Measurements from ENCODE around the gene TSR3.

Gene TSR3

GRCh38 chr16:1341495-1342420 lies 9.9 kb downstream of the TSR3 start:
- no peaks in the 10 kb centered on the region; the same call in 1 of the 2 replicates for H3K4me1 ChIP-seq (ENCODE audit: insufficient read depth, low read length)
- H3K36me3 ChIP-seq (ENCODE audit: insufficient read depth, low read length), result no peaks in the 10 kb centered on the region
- no peaks in the 10 kb centered on the region for H3K9me3 ChIP-seq (ENCODE audit: control insufficient read depth, insufficient read depth, low read length)
- no peak overlapping the region for H3K9ac ChIP-seq (ENCODE audit: low read depth, low read length)

GRCh38 chr16:1340730-1341494 lies 10.8 kb downstream of the TSR3 start:
- H3K9ac ChIP-seq (ENCODE audit: low read depth, low read length), result no peak overlapping the region
- no peaks in the 10 kb centered on the region for H3K36me3 ChIP-seq (ENCODE audit: insufficient read depth, low read length)
- no peaks in the 10 kb centered on the region for H3K9me3 ChIP-seq (ENCODE audit: control insufficient read depth, insufficient read depth, low read length)
- H3K4me1 ChIP-seq (ENCODE audit: insufficient read depth, low read length), result no peaks in the 10 kb centered on the region; the same call in 1 of the 2 replicates

- Histone ChIP-seq H3K4me1 (ENCODE audit: insufficient read depth, low read length) (no peaks in the 10 kb centered on the region; the same call in 1 of the 2 replicates), H3K9me3 (ENCODE audit: control insufficient read depth, insufficient read depth, low read length) (no peaks in the 10 kb centered on the region), H3K36me3 (ENCODE audit: insufficient read depth, low read length) (no peaks in the 10 kb centered on the region), H3K9ac (ENCODE audit: low read depth, low read length) (no peak overlapping the region)
These were observed 12.6 kb downstream of the TSR3 start for GRCh38 chr16:1338855-1339675.

- H3K9ac ChIP-seq (ENCODE audit: low read depth, low read length), result no peak overlapping the region
- H3K36me3 ChIP-seq (ENCODE audit: insufficient read depth, low read length), result no peaks in the 10 kb centered on the region
- H3K9me3 ChIP-seq (ENCODE audit: control insufficient read depth, insufficient read depth, low read length), result no peaks in the 10 kb centered on the region
- no peaks in the 10 kb centered on the region; the same call in 1 of the 2 replicates for H3K4me1 ChIP-seq (ENCODE audit: insufficient read depth, low read length)
These were observed 13.5 kb downstream of the TSR3 start for GRCh38 chr16:1338119-1338730.

DNA sequence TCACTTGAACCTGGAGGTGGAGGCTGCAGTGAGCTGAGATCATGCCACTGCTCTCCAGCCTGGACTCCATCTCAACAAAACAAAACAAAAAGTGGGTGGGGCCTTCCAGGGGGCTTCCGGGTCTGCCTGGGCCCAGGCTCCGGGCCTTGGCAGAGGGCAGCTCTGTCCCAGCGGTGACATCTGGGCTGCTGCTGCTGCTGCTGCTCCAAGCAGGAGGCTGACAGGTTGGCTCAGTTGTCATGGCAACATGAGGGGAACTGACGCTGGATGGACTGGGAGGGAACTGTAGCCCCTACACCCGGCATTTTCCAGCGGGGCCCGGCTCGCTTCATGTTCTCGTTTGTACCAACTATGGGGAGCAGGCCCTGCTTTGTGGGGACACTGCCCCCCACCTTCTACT lies 14.2 kb downstream of the TSR3 start:
- Histone ChIP-seq H3K9me3 (ENCODE audit: control insufficient read depth, insufficient read depth, low read length) (no peaks in the 10 kb centered on the region), H3K36me3 (ENCODE audit: insufficient read depth, low read length) (no peaks in the 10 kb centered on the region), H3K9ac (ENCODE audit: low read depth, low read length) (no peak overlapping the region), H3K4me1 (ENCODE audit: insufficient read depth, low read length) (no peaks in the 10 kb centered on the region; the same call in 1 of the 2 replicates)

- H3K9ac ChIP-seq (ENCODE audit: low read depth, low read length), result no peak overlapping the region
- H3K36me3 ChIP-seq (ENCODE audit: insufficient read depth, low read length), result no peaks in the 10 kb centered on the region
- no peaks in the 10 kb centered on the region; the same call in 1 of the 2 replicates for H3K4me1 ChIP-seq (ENCODE audit: insufficient read depth, low read length)
- no peaks in the 10 kb centered on the region for H3K9me3 ChIP-seq (ENCODE audit: control insufficient read depth, insufficient read depth, low read length)
These were observed 15.1 kb downstream of the TSR3 start for GRCh38 chr16:1336619-1337018.

GRCh38 chr16:1335996-1336395 lies 15.7 kb downstream of the TSR3 start:
- H3K4me1 ChIP-seq (ENCODE audit: insufficient read depth, low read length), result no peaks in the 10 kb centered on the region; the same call in 1 of the 2 replicates
- H3K36me3 ChIP-seq (ENCODE audit: insufficient read depth, low read length), result no peaks in the 10 kb centered on the region
- no peak overlapping the region for H3K9ac ChIP-seq (ENCODE audit: low read depth, low read length)
- no peaks in the 10 kb centered on the region for H3K9me3 ChIP-seq (ENCODE audit: control insufficient read depth, insufficient read depth, low read length)

GRCh38 chr16:1335211-1335971 lies 16.3 kb downstream of the TSR3 start:
- no peaks in the 10 kb centered on the region for H3K9me3 ChIP-seq (ENCODE audit: control insufficient read depth, insufficient read depth, low read length)
- no peak overlapping the region for H3K9ac ChIP-seq (ENCODE audit: low read depth, low read length)
- no peaks in the 10 kb centered on the region; the same call in 1 of the 2 replicates for H3K4me1 ChIP-seq (ENCODE audit: insufficient read depth, low read length)
- H3K36me3 ChIP-seq (ENCODE audit: insufficient read depth, low read length), result no peaks in the 10 kb centered on the region

- no peaks in the 10 kb centered on the region for H3K36me3 ChIP-seq (ENCODE audit: insufficient read depth, low read length)
- H3K4me1 ChIP-seq (ENCODE audit: insufficient read depth, low read length), result no peaks in the 10 kb centered on the region; the same call in 1 of the 2 replicates
- no peaks in the 10 kb centered on the region for H3K9me3 ChIP-seq (ENCODE audit: control insufficient read depth, insufficient read depth, low read length)
- no peak overlapping the region; the same call in 1 of the 2 replicates for H3K9ac ChIP-seq (ENCODE audit: low read depth, low read length)
These were observed 16.9 kb downstream of the TSR3 start for GRCh38 chr16:1334739-1335138.

DNA sequence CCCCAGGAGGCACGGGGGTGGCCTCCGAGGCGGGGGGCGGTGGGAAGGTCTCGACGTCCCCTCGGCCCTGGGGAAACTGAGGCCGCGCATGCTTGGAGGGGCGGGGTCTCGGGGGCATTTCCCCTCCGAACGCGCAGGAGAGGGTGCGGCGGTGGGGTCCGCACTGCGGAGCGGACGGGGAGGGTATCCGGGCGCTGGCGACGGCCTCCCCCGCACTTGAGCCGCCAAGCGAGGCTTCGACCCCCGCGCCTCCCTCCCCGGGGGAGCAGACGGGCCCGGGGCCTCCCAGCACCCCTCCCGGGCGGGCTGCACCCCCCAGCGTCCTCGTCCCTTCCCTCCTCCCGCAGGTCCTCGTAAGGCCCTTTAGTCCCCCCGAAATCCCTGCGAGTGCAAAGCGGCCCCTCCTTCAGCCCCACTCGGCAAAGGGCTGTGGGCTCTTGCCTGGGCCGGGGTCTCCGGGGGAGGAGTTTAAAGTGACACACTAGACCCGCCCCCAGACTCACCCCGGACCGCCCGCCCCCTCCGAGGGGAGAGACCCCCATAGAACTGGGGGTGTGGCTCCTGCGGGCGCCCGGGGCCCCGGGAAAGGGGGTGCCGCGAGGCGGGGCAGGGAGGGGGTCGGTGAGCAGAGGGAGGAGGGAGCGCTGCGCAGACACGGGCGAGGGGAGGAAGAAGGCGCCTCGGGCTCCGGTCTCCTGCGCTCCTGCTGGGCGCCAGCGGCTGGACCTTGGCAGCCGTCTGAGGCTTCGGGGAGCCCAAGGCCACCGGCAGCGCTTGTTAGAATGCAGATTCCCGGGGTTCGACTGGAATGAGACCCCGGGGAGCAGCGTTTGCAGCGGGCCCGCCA lies 17.6 kb downstream of the TSR3 start:
- H3K9me3 ChIP-seq (ENCODE audit: control insufficient read depth, insufficient read depth, low read length), result no peaks in the 10 kb centered on the region
- H3K4me1 ChIP-seq (ENCODE audit: insufficient read depth, low read length), result no peaks in the 10 kb centered on the region; the same call in 1 of the 2 replicates
- peak overlapping the region; percentile 54 for H3K9ac ChIP-seq (ENCODE audit: low read depth, low read length)
- no peaks in the 10 kb centered on the region for H3K36me3 ChIP-seq (ENCODE audit: insufficient read depth, low read length)

DNA sequence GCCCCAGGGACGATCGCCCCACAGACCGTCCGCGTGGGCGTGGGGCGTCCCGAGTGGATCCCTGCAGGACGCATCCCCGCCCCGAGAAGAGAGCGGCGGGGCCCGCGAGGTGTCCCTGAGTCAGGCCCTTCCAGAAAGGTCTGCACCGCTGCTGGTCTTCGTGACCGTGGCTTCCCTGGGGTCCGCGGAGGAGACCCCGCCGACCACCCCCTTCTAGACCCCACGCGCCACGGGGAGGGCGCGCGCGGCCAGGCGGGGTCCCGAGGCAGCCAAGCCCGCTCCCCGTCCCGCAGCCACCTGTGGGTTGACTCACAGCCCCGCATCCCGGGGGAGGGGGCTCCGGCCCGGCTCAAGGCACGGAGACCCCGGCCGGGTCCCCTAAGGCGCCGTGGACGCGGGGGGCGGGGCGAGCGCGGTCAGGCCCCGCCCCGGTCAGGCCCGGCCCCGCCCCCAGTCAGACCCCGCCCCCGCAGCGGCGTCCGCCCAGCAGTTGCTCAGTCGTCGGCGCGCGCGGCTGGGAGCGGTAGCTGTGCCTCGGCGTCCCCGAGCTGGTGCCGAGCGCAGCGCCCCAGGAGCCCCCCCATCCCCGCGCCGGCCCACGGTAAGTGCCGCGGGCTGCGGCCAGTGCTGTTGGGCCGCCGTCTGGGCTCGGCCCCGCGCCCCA lies 18.4 kb downstream of the TSR3 start, which contains the start of gene BAIAP3:
BAIAP3 (plus strand) TSS at position 497 of the 664 bp plus-strand sequence. CDS start 4,905 bp downstream, outside the sequence.
- no peaks in the 10 kb centered on the region for H3K9me3 ChIP-seq (ENCODE audit: control insufficient read depth, insufficient read depth, low read length)
- H3K9ac ChIP-seq (ENCODE audit: low read depth, low read length), result peak within 1 kb of the TSS; percentile 54
- no peaks in the 10 kb centered on the region for H3K36me3 ChIP-seq (ENCODE audit: insufficient read depth, low read length)
- H3K4me1 ChIP-seq (ENCODE audit: insufficient read depth, low read length), result no peaks in the 10 kb centered on the region; the same call in 1 of the 2 replicates

- Histone ChIP-seq H3K9me3 (ENCODE audit: control insufficient read depth, insufficient read depth, low read length) (no peaks in the 10 kb centered on the region), H3K36me3 (ENCODE audit: insufficient read depth, low read length) (no peaks in the 10 kb centered on the region), H3K4me1 (ENCODE audit: insufficient read depth, low read length) (no peaks in the 10 kb centered on the region; the same call in 1 of the 2 replicates), H3K9ac (ENCODE audit: low read depth, low read length) (peak overlapping the region; percentile 54; the same call in 1 of the 2 replicates)
These were observed 19.0 kb downstream of the TSR3 start for GRCh38 chr16:1332618-1333148.
